Left hindlimb (tissue), 1 donor: ENCODE results near the gene DDO.
"Not testable (repeated sequence)": the region's sequence is repeated elsewhere in the genome, so short reads cannot be mapped to it uniquely, and the experiment has no call there.

Experiments
- DNase-seq: peaks from one replicate; pipeline ENCODE4 v3.0.0-alpha.2; 2018

Gene DDO

DNA sequence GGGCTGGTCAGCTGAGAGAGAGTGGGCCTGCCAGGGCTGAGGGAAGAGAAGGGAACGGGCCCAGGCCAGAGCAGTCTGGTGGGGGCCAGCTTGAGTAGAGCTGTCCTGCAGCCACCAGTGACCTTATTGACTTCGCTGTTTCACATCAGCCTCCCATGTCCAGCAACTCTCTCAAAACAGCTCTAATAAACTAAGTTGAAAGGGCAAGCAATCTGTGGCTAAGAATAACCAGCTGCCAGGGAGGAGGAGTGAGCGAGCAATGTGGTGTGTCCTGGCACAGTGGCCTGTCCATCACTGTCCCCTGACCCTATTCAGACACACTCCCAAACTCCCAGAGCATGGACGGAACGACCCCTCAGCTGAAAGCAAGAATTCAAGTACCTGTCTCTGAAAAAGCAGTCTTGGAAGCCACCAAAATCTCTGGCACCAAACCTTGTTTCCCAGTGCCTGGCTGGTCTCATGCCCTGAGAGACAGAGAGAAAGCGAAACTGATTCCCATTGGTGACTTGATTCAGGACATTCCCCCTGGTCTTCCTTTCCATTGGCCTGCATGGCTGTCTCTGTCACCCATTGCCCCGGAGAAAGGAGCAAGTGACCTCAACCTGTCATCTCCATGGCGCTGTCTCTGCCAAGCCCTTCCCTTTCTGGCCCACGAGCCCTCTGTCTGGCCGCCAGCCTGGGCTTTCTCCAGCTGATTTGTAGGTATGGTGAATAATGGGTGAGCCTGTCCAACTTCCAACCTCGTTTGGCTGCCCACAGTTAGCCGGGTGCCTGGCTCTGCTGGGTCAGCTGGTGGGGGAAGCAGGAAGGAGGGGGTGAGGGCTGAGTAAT, at the start of gene DDO:
Gene DDO (minus strand): TSS at position 490 of the 831 bp plus-strand sequence. CDS start 2,113 bp downstream, outside the sequence.
- no peak for DNase-seq

DNA sequence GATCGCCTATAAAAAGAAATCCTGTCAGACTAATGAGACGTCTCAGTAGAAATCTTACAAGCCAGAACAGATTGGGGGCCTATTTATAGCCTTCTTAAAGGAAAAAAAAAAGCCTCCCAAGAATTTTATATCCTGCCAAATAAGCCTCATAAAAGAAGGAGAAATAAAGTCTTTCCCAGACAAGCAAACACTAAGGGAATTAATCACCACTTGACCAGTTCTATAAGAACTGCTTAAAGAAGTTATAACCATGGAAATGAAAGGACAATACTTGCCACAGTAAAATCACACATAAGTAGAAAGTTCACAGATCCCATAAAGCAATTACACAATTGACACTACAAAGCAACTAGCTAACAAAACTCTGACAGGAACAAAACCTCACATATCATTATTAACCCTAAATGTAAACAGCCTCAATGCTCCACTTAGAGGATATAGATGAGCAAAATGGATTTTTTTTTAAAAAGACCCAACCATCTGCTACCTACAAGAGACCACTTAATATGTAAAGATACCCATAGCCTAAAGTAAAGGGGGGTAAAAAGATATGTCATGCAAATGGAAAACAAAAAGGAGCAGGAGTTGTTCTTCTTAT, 47.6 kb upstream of the DDO start:
- DNase-seq: no peak

GRCh38 chr6:110461376-110461775, 46.0 kb upstream of the DDO start:
- DNase-seq: no peak

DNA sequence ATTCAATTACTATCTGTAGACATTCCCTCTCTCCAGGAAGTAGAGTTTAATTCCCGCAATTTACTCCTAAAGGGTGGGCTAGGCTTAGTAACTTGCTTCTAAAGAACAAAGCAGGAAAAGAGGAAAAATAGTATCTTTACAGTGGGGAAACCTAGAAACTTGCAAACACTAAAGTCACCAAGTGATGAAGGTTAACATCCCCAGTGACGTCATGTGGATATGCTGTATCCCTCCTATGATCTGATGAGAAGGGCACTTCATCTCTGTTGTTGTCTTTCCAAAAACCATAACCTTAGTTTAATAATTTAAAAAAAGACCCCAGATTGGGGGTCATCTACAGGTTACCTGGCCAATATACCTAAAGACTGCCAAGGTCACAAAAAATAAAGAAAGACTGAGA, 43.8 kb upstream of the DDO start:
- no peak for DNase-seq

- no peak for DNase-seq
Measured at GRCh38 chr6:110458476-110458875, 43.1 kb upstream of the DDO start.

GRCh38 chr6:110457567-110458175, 42.3 kb upstream of the DDO start:
- DNase-seq: not testable (repeated sequence)

DNA sequence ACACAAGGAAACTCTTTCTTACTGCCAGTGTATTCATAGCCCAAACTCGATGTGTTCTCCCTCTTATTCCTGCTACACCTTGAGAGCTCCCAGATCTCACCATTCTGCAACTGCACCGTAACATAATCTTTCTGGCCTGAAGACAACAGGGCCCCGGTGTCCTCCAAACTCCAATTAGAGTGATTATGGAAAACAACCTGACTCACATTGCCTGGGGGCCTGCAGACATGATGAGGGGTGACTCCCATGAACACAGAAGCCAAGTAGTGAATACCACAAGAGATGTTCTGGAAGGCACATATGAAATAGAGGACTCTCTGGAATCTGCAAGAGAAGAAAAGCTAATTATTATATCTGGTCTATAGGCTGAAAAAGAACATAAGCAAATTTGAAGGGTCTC, 41.3 kb upstream of the DDO start:
- no peak for DNase-seq

GRCh38 chr6:110449541-110449895, 34.1 kb upstream of the DDO start:
- DNase-seq: no peak

DNA sequence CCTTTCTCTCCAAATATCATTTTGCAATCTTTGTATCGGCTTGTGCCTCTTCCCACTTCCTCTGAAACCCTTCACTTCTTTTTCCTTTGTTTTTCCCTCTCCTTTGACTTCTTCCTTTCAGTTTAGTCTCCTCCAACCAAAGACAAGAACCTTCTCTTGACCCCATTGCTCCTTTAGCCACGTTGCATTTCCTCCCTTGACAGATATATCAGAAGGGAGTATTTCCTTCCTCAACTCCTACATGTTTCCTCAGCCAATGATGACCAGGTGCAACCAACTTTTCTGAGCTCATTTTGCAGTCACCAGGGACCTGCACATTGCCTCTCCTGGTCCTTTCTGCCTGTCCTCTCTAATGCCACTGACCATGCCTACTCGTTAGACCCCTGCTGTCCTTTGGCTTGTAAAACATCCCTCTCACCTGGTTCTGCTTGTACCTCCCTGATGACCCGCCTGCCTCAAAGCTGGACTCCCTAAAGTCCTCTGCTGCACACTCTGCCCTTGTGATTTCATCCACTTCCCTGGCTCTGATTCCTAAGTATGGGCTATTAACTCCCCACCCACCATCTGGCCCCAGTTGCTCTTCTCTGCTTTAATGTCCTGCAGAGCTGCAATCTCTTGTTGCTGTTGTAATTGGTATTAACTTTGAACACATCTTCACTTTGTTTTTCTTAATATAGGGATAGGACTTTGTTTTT, 33.6 kb upstream of the DDO start:
- no peak for DNase-seq

DNA sequence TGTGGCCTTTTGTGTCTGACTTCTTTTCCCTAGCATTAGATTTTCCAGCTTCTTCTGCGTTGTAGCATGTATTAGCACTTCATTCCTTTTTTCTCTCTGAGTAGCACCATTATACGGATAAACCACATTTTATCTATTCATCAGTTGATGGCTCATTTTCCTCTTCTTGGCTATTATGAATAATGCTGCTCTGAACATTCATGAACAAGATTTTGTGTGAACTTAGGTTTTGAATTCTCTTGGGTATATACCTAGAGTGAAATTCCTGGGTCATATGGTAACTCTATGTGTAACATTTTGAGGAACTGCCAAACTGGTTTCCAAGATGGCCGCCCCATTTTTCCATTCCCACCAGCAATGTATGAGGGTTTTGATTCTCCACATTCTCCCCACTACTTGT, 32.4 kb upstream of the DDO start:
- no peak for DNase-seq

GRCh38 chr6:110446405-110446804, 31.0 kb upstream of the DDO start:
- DNase-seq: no peak

DNA sequence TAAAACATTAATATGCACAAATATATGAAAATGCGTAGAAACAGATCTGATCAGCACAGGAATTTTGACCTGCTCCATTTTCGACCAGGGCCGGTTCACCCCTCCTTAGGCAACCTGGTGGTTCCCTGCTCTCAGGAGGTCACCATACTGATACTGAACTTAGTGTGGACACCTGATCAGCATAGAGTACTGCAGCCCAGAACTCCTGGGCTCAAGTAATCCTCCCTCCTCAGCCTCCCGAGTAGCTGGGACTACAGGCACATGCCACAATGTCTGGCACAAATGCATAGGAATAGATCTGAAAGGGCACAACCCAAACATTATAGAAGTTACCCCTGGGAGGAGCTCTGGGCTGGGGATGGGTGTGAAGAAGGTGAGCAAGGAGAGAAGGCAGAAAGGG, 24.7 kb upstream of the DDO start:
- no peak for DNase-seq

DNA sequence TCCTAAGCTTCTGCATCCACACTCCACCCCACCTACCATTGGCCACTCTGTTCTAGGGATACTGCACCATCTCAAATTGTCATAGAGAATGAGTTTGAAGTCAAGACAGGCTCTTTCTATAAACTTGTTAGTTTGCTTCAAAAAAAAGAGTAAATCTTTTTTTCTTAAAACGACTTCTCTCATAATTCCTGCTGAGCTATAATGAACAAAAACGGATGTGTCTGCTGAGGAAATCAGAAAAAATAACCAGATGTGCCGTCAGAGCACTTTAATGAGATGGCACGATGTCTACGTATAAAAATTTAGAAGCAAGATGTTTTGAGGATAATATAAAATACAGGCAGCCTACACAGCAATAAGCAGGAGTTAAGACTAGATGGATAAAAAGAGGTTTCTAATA, 24.0 kb upstream of the DDO start:
- DNase-seq: no peak

GRCh38 chr6:110434961-110435602, 19.7 kb upstream of the DDO start:
- DNase-seq: no peak

DNA sequence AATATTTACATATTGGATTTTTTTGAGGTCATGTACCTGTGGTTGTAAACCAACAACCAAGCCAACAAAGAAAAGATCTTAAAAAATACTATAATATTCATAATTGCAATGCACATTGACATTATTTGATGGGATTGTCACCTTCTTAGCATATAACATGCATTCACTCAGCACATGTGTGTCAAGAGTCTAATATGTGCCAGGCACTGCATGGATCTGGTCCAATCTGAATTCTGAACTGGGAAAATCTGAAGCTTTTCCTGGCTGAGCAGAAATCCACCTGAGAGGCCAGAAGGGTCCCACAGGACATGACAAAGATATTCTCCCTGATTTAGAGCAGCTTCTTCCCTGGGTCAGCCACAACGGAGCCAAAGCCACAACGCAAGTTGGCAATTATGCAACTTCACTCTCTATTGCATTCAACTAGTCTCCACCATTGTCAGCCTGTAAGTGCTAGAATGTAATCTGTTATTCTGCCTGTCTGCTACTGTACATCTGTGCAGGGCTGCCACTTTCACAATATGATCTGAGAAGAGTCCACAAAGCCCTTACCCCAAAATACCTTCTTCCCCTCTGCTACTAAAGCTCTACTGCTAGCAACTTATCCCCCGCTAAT, 17.0 kb upstream of the DDO start:
- DNase-seq: no peak

DNA sequence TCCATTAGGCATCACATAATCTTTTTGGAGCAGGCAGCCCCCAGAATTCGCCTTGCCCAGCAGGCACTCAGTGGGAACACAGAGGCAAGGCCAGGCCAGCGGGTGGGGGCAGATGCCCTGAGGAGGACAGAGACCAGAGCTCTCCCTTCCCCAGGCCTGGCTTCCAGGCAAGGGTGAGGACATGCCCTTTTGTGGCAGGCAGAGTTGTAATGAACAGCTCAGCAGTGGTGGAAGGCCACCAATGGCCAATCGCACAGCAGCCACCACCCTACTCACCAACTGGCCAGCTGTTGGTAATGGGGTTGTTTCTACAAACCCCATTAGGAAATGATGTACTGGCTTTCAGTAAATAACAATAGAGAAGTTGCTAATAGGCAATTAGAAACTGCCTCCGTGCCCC, 15.4 kb upstream of the DDO start:
- no peak for DNase-seq

GRCh38 chr6:110430236-110430635, 14.9 kb upstream of the DDO start:
- no peak for DNase-seq

GRCh38 chr6:110428153-110428552, 12.8 kb upstream of the DDO start:
- no peak for DNase-seq

DNA sequence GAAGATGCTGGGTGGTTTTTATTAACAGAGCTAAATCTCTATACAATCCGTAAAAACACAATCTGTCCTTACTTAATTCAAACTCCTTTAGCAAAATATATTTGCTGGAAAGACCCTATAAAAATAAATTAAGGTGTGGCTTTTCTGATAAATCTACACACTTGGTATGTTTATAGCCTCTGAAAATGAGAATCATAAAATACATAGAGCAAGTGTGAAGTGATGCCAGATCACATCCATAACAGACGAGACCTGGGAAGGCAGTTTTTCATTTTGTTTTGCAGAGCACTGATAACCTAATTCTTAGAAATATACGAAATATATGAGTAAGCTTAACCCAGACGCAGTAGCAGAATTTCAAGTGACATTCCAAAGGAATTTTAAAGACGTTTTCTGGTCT, 10.4 kb upstream of the DDO start:
- no peak for DNase-seq

GRCh38 chr6:110422444-110422822, 7.1 kb upstream of the DDO start:
- no peak for DNase-seq

DNA sequence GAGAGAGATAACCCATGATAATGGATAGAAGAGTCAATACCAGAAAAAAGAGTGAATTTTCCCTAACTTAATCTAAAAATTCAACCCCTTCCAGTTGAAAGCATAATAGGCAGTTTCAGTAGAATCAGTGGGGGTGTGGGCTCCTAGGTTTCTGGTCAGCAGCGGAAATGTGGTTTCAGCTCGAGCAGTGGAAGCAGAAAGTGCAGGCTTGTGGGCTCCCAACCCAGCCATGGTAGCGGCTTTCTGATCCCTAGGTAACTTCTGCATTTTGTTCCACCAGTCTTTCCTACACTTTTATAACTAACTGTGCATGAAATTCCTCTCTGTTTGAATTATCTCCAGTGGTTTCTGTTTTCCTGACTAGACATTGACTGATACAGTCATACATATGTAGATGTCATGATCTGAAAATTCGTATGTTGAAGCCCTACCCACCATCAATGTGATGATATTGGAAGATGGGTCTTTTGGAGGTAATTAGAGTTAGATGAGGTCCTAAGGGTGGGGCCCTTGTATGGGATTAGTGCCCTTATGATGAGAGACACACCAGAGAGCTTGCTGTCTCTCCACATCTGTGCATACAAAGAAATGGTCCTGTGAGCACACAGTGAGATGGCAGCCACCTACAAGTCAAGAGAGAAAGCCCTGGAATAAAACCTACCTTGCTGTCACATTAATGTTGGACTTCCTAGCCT, 6.5 kb upstream of the DDO start:
- no peak for DNase-seq
